ENCODE measurements around the gene NELL2. TPM values are rescaled to one million over a fixed set of nuclear protein-coding genes. Genes with fewer than 3 reads are reported as not detected.

Gene NELL2
- total RNA-seq, 1 donor from 2014 or later: 2.1 TPM

DNA sequence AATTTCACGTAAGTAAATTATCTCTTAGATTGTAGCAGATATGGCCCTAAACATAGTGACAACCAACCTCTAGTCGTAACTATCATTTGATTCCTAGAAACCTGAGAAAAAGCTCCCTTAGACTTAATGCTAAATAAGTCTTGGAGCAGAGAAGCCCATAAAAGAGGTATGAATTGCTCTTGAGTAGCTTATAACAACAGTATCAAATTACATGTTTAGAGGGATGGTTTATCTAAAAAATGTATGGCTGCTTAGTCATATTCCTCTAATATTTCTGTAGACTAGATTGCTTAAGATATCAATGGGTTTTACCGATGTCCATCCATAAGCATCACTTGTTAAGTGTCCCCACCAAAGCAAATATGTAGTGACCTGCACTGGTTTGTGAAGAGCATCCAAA lies 259.7 kb downstream of the NELL2 start:
- peaks cover 5% of the 10 kb centered on the region for H3K4me1 Mint-ChIP-seq
- H3K27ac Mint-ChIP-seq: no peak overlapping the region
- no peaks in the 10 kb centered on the region for H3K9me3 Mint-ChIP-seq
- TF ChIP-seq, protein P1, sequence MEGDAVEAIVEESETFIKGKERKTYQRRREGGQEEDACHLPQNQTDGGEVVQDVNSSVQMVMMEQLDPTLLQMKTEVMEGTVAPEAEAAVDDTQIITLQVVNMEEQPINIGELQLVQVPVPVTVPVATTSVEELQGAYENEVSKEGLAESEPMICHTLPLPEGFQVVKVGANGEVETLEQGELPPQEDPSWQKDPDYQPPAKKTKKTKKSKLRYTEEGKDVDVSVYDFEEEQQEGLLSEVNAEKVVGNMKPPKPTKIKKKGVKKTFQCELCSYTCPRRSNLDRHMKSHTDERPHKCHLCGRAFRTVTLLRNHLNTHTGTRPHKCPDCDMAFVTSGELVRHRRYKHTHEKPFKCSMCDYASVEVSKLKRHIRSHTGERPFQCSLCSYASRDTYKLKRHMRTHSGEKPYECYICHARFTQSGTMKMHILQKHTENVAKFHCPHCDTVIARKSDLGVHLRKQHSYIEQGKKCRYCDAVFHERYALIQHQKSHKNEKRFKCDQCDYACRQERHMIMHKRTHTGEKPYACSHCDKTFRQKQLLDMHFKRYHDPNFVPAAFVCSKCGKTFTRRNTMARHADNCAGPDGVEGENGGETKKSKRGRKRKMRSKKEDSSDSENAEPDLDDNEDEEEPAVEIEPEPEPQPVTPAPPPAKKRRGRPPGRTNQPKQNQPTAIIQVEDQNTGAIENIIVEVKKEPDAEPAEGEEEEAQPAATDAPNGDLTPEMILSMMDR (IDR thresholded peaks at IDR 0.05; ENCODE audit: unreplicated experiment): no peak
- H3K4me3 Mint-ChIP-seq: no peak overlapping the region
- no peaks in the 10 kb centered on the region for H3K27me3 Mint-ChIP-seq (ENCODE audit: low read depth)
- H3K36me3 Mint-ChIP-seq: no peaks in the 10 kb centered on the region
- DNase-seq (ENCODE audit: low spot score in 2 of 2, unreplicated experiment in 2 of 2): no peak

DNA sequence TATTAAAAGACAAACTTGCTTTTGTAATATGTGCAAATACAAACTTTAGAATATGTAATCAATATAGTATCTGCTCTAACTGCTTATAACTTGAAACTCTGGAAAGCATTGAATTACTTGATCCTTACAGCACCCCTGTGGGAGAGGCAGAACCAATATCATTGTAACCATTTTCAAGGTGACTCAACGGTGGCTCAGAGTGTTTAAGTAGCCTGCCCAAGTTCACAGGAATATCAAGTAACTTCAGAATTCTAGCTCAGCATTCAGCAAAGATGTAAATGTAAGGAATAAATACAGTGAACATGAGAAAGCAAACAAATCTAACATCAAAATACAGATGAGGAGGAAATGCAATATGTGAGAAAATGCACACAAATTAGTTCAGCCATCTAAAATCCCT lies 264.6 kb downstream of the NELL2 start:
- no peaks in the 10 kb centered on the region for H3K27me3 Mint-ChIP-seq (ENCODE audit: low read depth)
- DNase-seq (ENCODE audit: low spot score in 2 of 2, unreplicated experiment in 2 of 2): no peak
- no peaks in the 10 kb centered on the region for H3K36me3 Mint-ChIP-seq
- no peak overlapping the region for H3K4me3 Mint-ChIP-seq
- H3K27ac Mint-ChIP-seq: no peak overlapping the region
- TF ChIP-seq, protein P1 (IDR thresholded peaks at IDR 0.05; ENCODE audit: unreplicated experiment): no peak
- no peaks in the 10 kb centered on the region for H3K9me3 Mint-ChIP-seq
- peaks cover 5% of the 10 kb centered on the region for H3K4me1 Mint-ChIP-seq

DNA sequence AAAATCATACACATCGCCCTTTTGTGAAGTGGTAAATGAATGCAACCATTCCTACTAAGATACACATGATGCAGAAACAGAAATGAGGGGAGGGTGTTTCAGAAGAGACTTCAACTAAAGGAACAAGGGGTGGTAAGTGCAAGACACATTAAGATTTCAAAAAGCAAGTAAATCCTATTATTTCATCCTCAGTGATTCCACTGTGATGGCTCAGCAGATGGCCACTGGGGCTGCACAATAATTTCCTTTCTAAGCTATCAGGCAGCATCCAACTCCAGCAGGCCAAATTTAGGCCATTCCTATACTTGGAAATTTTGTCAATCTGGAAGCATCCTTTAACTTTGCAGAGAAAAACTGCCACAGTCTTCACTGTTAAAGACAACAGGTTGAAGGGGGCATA lies 272.4 kb downstream of the NELL2 start:
- no peak for DNase-seq (ENCODE audit: low spot score in 2 of 2, unreplicated experiment in 2 of 2)
- Mint-ChIP-seq H3K27ac (no peak overlapping the region), H3K36me3 (no peaks in the 10 kb centered on the region), H3K4me3 (no peak overlapping the region), H3K4me1 (no peaks in the 10 kb centered on the region), H3K27me3 (ENCODE audit: low read depth) (no peaks in the 10 kb centered on the region), H3K9me3 (no peaks in the 10 kb centered on the region)
- TF ChIP-seq, protein P1 (IDR thresholded peaks at IDR 0.05; ENCODE audit: unreplicated experiment): no peak

DNA sequence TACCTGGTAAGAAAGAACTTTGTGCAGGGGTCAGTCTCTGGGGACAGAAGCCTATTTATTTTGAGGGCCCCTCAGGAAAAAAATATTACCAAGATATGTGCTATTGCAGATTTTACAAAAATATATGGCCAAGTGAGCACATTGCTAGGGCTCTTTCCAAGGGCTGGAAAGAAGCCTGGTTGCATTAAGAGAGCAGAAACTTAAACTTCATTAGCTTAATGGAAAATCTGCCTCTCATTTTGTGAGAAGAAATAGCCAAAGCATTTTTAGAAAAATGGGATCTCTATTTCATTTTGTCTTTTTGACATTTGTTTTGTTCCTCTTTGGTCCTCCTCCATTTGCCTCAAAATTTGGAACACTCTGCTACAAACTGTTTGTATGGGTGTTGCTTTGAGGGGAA lies 283.5 kb downstream of the NELL2 start:
- Mint-ChIP-seq H3K9me3 (peaks cover 4% of the 10 kb centered on the region), H3K4me1 (no peaks in the 10 kb centered on the region), H3K36me3 (no peaks in the 10 kb centered on the region), H3K27me3 (ENCODE audit: low read depth) (peaks cover 1% of the 10 kb centered on the region), H3K4me3 (no peak overlapping the region), H3K27ac (no peak overlapping the region)
- no peak for DNase-seq (ENCODE audit: low spot score in 2 of 2, unreplicated experiment in 2 of 2)
- TF ChIP-seq, protein P1 (IDR thresholded peaks at IDR 0.05; ENCODE audit: unreplicated experiment): no peak

DNA sequence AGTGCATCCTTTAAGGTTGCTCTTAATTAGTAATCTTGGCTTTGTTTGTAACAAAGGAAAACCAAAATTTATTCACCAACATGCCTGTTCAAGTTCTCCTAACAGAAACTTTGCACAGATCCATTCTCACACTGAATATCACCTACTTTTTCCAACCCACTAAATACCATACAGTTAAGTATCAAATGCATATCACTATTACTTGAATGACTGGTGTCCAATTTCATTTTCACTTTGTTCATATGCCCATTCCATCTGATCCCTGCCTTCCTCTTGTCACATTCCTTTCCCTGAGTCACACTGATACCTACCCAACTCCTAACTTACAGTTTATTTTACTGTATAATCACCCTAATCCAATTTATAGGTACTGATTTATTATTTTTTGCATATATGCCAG lies 286.4 kb downstream of the NELL2 start:
- peaks cover 4% of the 10 kb centered on the region for H3K9me3 Mint-ChIP-seq

More for the DNA sequence above, 286.4 kb downstream of the NELL2 start:
- Mint-ChIP-seq H3K4me3 (no peak overlapping the region), H3K27ac (no peak overlapping the region), H3K27me3 (ENCODE audit: low read depth) (peaks cover 1% of the 10 kb centered on the region), H3K36me3 (no peaks in the 10 kb centered on the region), H3K4me1 (no peaks in the 10 kb centered on the region)
- no peak for DNase-seq (ENCODE audit: low spot score in 2 of 2, unreplicated experiment in 2 of 2)
- TF ChIP-seq, protein P1 (IDR thresholded peaks at IDR 0.05; ENCODE audit: unreplicated experiment): no peak

Measured in mesothelial cell of epicardium (in vitro differentiated cells).